ENCODE data around the gene USP3. TPM values are rescaled to one million over a fixed set of nuclear protein-coding genes. Genes with fewer than 3 reads are reported as not detected.

Gene USP3
- total and polyA plus RNA-seq, 9 of the 15 experiments (the other 6 are each of a cell fraction or from before 2014, with no cell fraction given), result 17.3 to 54.3 (median 34.8) TPM

GRCh38 chr15:63502843-63503738 is 1.3 kb upstream of the USP3 start (continued):
- TF ChIP-seq PBX2 (CRISPR knock-in tag; IDR thresholded peaks at IDR 0.05; ENCODE audit: low read depth) (peak; percentile 89), PBX2 (tag; conservative IDR thresholded peaks at IDR 0.05; ENCODE audit: low read depth) (peak; percentile 94), MEF2D (tag; conservative IDR thresholded peaks at IDR 0.05; ENCODE audit: low read depth) (no peak), BRD9 (IDR thresholded peaks at IDR 0.05; ENCODE audit: low read depth, partially characterized antibody) (no peak), SPI1 (IDR thresholded peaks at IDR 0.05; ENCODE audit: borderline replicate concordance, low read depth, low read length) (peak; percentile 55), RCOR1 (IDR thresholded peaks at IDR 0.05; ENCODE audit: borderline replicate concordance in 1 of 2, low read depth in 2 of 2, low read length in 2 of 2) (peak in 1 of 2 experiments; percentile 73; a peak in 1 of 4 replicates), JUN (IDR thresholded peaks at IDR 0.05; ENCODE audit: borderline replicate concordance, low read depth, low read length) (peak; percentile 40; the same call in 1 of the 2 replicates), JUN (CRISPR knock-in tag; IDR thresholded peaks at IDR 0.05; ENCODE audit: borderline replicate concordance) (no peak), TRIM24 (IDR thresholded peaks at IDR 0.05) (peak in 1 of 2 experiments; percentile 51; a peak in 2 of 4 replicates), XRCC5 (IDR thresholded peaks at IDR 0.05; ENCODE audit: low read depth, low read length) (peak; percentile 53; the same call in 1 of the 2 replicates), ESRRB (CRISPR knock-in tag; IDR thresholded peaks at IDR 0.05; ENCODE audit: borderline replicate concordance) (no peak), THAP7 (CRISPR knock-in tag; IDR thresholded peaks at IDR 0.05) (no peak), ZC3H11A (IDR thresholded peaks at IDR 0.05; ENCODE audit: low read depth, low read length) (no peak), RREB1 (CRISPR knock-in tag; IDR thresholded peaks at IDR 0.05) (no peak), BCL6 (CRISPR knock-in tag; IDR thresholded peaks at IDR 0.05) (no peak)
- TF ChIP-seq, protein P1, sequence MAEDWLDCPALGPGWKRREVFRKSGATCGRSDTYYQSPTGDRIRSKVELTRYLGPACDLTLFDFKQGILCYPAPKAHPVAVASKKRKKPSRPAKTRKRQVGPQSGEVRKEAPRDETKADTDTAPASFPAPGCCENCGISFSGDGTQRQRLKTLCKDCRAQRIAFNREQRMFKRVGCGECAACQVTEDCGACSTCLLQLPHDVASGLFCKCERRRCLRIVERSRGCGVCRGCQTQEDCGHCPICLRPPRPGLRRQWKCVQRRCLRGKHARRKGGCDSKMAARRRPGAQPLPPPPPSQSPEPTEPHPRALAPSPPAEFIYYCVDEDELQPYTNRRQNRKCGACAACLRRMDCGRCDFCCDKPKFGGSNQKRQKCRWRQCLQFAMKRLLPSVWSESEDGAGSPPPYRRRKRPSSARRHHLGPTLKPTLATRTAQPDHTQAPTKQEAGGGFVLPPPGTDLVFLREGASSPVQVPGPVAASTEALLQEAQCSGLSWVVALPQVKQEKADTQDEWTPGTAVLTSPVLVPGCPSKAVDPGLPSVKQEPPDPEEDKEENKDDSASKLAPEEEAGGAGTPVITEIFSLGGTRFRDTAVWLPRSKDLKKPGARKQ (CRISPR knock-in tag; IDR thresholded peaks at IDR 0.05), result peak; percentile 45; the same call in 1 of the 2 replicates

Measured in K562 (cell line).